ENCODE data around the gene TRIM26.

Gene TRIM26

DNA sequence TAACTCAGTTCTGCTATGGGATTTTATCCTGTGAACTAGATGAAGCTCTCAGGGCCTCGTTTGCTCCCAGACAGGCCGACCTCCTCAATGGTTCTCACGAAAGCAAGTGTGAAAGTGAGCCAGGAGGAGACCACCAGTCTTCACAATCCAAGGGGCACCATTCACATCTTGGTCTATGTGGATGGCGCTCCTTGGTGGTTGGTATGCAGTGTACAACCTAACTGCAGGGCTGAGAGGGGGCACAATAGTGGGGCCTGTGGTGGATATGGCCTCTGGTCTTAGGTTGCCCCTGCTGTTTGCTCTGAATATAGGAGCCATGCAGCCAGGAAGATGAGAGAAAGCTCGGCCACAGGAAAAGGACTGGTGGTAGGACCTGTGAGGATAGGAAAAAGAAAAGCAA lies 24.7 kb downstream of the TRIM26 start:
- H3K36me3 ChIP-seq (ENCODE audit: insufficient read depth, low read length) = peaks cover 55% of the 10 kb centered on the region

DNA sequence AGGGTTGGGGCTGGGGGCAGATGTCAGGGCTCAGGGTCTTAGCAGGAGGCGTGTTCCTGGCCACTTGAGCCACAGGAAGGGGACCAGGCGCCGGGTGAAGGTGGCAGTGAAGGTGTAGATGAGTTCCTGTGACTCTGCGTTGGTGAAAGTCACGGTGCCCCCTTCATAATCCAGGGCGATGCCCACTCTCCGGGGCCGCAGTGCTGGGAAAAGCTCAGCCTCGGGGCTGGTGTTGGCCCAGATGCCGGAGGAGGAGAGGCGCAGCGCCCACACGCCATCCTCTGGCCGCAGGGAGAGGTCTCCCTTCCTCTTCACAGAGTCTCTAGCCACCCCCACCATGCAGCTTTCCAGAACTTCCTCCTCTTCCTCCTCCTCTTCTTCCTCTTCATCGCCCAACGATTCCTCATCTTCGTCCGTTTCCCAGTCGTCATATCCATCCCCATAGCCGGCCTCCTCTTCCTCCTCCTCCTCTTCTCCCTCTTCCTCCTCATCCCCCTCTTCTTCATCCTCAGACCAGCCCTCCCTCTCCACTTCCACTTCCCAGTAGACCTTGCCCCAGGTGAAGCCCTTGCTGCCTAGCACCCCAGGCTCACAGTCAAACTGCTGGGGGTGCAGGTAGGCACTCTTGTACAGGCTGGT lies 27.2 kb downstream of the TRIM26 start:
- Histone ChIP-seq H3K4me3 (ENCODE audit: low read length) (no peak overlapping the region), H3K9ac (ENCODE audit: low read depth, low read length) (no peak overlapping the region), H3K4me2 (ENCODE audit: low read length) (no peak overlapping the region), H3K27me3 (ENCODE audit: control insufficient read depth, insufficient read depth, low read length) (no peaks in the 10 kb centered on the region), H3K9me3 (replicated peaks; ENCODE audit: low read length) (peaks cover 5% of the 10 kb centered on the region), H3K36me3 (ENCODE audit: insufficient read depth, low read length) (peaks cover 51% of the 10 kb centered on the region), H3K4me1 (ENCODE audit: control insufficient read depth, insufficient read depth, low read length) (no peaks in the 10 kb centered on the region)

More for the DNA sequence above, 24.7 kb downstream of the TRIM26 start:
- Histone ChIP-seq H3K4me3 (ENCODE audit: low read length) (no peak overlapping the region), H3K9ac (ENCODE audit: low read depth, low read length) (no peak overlapping the region), H3K4me1 (ENCODE audit: control insufficient read depth, insufficient read depth, low read length) (no peaks in the 10 kb centered on the region), H3K27me3 (ENCODE audit: control insufficient read depth, insufficient read depth, low read length) (no peaks in the 10 kb centered on the region), H3K9me3 (replicated peaks; ENCODE audit: low read length) (no peaks in the 10 kb centered on the region), H3K4me2 (ENCODE audit: low read length) (no peak overlapping the region)

DNA sequence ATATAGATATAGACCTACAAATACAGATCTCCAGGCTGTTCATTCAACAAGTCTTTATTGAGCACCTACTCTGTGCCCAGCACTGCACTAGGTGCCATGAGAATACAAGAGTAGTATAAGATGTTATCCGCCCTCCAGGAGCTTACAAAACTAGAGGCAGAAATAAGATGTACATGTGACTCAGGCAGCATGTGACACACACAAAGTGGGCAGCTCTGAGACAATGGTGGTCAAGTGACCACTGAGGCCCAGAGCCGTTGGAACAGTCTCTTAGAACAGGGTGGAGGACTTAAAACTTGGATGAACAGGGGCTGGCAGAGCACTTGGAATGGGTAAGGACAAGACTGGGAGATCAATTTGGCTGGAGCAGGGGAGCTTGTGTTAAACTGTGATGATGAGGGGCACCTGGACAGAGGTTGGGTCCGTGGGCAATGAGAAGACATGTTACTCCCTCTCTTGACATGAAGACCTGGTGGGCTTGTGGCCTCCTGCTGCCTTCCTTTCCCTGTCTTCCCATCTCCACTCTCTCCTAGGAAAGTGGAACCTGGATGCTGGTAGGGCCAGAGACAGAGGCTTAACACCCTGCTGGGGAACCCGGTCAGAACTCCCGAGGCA lies 28.7 kb downstream of the TRIM26 start:
- no peaks in the 10 kb centered on the region for H3K4me1 ChIP-seq (ENCODE audit: control insufficient read depth, insufficient read depth, low read length)

DNA sequence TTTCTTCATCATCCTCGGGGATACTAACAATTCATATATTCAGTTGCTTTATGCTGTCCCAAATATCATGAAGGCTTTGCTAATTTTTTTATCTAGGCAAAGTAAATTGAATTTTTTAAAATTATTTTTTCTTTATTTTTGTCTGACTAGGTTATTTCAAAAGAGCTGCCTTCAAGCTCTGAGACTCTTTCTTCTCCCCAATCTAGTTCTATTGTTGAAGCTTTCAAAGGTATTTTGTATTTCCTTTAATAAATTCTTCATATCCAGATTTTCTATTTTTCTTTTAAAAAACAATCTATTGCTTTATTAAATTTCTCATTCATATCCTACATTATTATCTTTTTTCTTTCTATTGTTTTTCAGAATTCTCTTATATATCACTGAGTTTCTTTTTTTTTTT lies 33.1 kb downstream of the TRIM26 start:
- Histone ChIP-seq H3K4me3 (ENCODE audit: low read length) (no peak overlapping the region), H3K36me3 (ENCODE audit: insufficient read depth, low read length) (peaks cover 3% of the 10 kb centered on the region), H3K4me2 (ENCODE audit: low read length) (no peak overlapping the region), H3K9me3 (replicated peaks; ENCODE audit: low read length) (peaks cover 11% of the 10 kb centered on the region), H3K4me1 (ENCODE audit: control insufficient read depth, insufficient read depth, low read length) (no peaks in the 10 kb centered on the region), H3K27me3 (ENCODE audit: control insufficient read depth, insufficient read depth, low read length) (peaks cover 35% of the 10 kb centered on the region), H3K9ac (ENCODE audit: low read depth, low read length) (no peak overlapping the region)

More for the DNA sequence above, 28.7 kb downstream of the TRIM26 start:
- H3K9me3 ChIP-seq (replicated peaks; ENCODE audit: low read length) = peaks cover 10% of the 10 kb centered on the region
- no peak overlapping the region for H3K4me3 ChIP-seq (ENCODE audit: low read length)
- peaks cover 4% of the 10 kb centered on the region for H3K27me3 ChIP-seq (ENCODE audit: control insufficient read depth, insufficient read depth, low read length)
- H3K4me2 ChIP-seq (ENCODE audit: low read length) = no peak overlapping the region
- no peak overlapping the region for H3K9ac ChIP-seq (ENCODE audit: low read depth, low read length)
- peaks cover 37% of the 10 kb centered on the region for H3K36me3 ChIP-seq (ENCODE audit: insufficient read depth, low read length)

DNA sequence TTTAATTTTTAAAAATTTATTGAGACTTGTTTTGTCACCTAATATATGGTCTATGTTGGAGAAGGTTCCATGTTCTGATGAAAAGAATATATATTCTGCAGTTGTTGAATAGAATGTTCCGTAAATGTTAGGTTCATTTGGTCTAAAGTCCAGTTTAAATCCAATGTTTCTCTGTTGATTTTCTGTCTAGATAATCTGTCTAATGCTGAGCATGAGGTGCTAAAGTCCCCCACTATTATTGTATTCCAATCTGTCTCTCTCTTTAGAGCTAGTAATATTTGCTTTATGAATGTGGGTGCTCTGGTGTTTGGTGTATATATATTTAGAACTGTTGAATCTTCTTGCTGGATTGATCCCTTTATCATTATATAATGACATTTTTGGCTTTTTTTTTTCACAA lies 34.4 kb downstream of the TRIM26 start:
- Histone ChIP-seq H3K4me3 (ENCODE audit: low read length) (no peak overlapping the region), H3K27me3 (ENCODE audit: control insufficient read depth, insufficient read depth, low read length) (peaks cover 48% of the 10 kb centered on the region), H3K4me2 (ENCODE audit: low read length) (no peak overlapping the region), H3K36me3 (ENCODE audit: insufficient read depth, low read length) (no peaks in the 10 kb centered on the region), H3K4me1 (ENCODE audit: control insufficient read depth, insufficient read depth, low read length) (no peaks in the 10 kb centered on the region), H3K9me3 (replicated peaks; ENCODE audit: low read length) (peaks cover 11% of the 10 kb centered on the region), H3K9ac (ENCODE audit: low read depth, low read length) (no peak overlapping the region)

DNA sequence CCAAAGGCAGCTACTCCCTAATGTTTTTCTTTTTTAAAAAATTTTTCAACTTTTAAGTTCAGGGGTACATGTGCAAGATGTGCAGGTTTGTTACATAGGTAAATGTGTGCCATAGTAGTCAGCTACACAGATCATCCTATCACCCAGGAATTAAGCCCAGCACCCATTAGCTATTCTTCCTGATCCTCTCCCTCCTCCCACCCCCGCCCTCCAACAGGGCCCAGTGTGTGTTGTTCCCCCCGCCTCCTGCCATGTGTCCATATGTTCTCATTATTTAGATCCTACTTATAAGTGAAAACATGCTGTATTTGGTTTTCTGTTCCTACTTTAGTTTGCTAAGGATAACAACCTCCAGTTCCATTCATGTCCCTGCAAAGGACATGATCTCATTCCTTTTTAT lies 37.4 kb downstream of the TRIM26 start:
- H3K9ac ChIP-seq (ENCODE audit: low read depth, low read length) = no peak overlapping the region
- peaks cover 5% of the 10 kb centered on the region for H3K9me3 ChIP-seq (replicated peaks; ENCODE audit: low read length)
- H3K4me1 ChIP-seq (ENCODE audit: control insufficient read depth, insufficient read depth, low read length) = peaks cover 5% of the 10 kb centered on the region
- H3K36me3 ChIP-seq (ENCODE audit: insufficient read depth, low read length) = no peaks in the 10 kb centered on the region
- H3K27me3 ChIP-seq (ENCODE audit: control insufficient read depth, insufficient read depth, low read length) = peaks cover 75% of the 10 kb centered on the region
- no peak overlapping the region for H3K4me2 ChIP-seq (ENCODE audit: low read length)
- no peak overlapping the region for H3K4me3 ChIP-seq (ENCODE audit: low read length)

DNA sequence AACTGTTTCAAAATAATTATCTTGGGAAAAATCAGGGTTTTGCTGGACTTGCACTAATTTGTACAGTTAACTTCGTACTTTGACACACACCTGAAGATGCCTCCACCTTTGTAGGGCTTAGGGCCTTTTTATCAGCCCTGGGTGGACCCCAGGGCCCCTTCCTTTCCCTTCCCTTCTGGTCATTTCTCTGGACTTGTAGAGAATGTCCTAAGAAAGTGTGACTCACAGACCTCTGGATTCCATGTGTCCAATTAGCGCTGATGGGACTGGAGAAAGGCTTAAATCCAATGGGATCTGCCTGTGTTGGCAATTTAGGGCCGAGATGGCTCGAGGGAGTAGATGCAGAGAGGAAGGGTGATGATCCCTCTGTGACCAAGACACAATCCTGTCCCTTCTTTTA lies 40.5 kb downstream of the TRIM26 start:
- H3K4me2 ChIP-seq (ENCODE audit: low read length) = no peak overlapping the region
- H3K27me3 ChIP-seq (ENCODE audit: control insufficient read depth, insufficient read depth, low read length) = peaks cover 90% of the 10 kb centered on the region
- no peaks in the 10 kb centered on the region for H3K36me3 ChIP-seq (ENCODE audit: insufficient read depth, low read length)
- H3K9ac ChIP-seq (ENCODE audit: low read depth, low read length) = no peak overlapping the region
- peaks cover 5% of the 10 kb centered on the region for H3K4me1 ChIP-seq (ENCODE audit: control insufficient read depth, insufficient read depth, low read length)
- no peak overlapping the region for H3K4me3 ChIP-seq (ENCODE audit: low read length)
- H3K9me3 ChIP-seq (replicated peaks; ENCODE audit: low read length) = no peaks in the 10 kb centered on the region

DNA sequence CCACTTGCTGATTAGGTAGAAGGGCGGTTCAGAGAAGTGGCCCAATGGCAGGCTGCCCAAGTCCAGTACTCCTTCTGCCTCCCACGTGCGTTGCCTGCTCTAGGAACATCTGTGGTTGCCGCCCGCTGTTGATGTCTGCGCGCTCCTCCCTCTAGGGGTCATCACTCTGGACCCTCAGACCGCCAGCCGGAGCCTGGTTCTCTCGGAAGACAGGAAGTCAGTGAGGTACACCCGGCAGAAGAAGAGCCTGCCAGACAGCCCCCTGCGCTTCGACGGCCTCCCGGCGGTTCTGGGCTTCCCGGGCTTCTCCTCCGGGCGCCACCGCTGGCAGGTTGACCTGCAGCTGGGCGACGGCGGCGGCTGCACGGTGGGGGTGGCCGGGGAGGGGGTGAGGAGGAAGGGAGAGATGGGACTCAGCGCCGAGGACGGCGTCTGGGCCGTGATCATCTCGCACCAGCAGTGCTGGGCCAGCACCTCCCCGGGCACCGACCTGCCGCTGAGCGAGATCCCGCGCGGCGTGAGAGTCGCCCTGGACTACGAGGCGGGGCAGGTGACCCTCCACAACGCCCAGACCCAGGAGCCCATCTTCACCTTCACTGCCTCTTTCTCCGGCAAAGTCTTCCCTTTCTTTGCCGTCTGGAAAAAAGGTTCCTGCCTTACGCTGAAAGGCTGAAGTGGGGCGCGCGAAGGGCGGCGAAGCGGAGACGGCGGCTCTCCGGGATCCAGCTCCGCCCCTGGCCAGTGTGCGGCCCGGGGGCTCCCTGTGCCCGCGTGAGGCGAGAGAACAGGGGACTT lies 41.3 kb downstream of the TRIM26 start:
- no peak overlapping the region for H3K4me3 ChIP-seq (ENCODE audit: low read length)
- peaks cover 5% of the 10 kb centered on the region for H3K4me1 ChIP-seq (ENCODE audit: control insufficient read depth, insufficient read depth, low read length)
- no peaks in the 10 kb centered on the region for H3K36me3 ChIP-seq (ENCODE audit: insufficient read depth, low read length)
- no peak overlapping the region for H3K9ac ChIP-seq (ENCODE audit: low read depth, low read length)
- H3K9me3 ChIP-seq (replicated peaks; ENCODE audit: low read length) = no peaks in the 10 kb centered on the region
- peaks cover 90% of the 10 kb centered on the region for H3K27me3 ChIP-seq (ENCODE audit: control insufficient read depth, insufficient read depth, low read length)
- H3K4me2 ChIP-seq (ENCODE audit: low read length) = peak overlapping the region; percentile 30

DNA sequence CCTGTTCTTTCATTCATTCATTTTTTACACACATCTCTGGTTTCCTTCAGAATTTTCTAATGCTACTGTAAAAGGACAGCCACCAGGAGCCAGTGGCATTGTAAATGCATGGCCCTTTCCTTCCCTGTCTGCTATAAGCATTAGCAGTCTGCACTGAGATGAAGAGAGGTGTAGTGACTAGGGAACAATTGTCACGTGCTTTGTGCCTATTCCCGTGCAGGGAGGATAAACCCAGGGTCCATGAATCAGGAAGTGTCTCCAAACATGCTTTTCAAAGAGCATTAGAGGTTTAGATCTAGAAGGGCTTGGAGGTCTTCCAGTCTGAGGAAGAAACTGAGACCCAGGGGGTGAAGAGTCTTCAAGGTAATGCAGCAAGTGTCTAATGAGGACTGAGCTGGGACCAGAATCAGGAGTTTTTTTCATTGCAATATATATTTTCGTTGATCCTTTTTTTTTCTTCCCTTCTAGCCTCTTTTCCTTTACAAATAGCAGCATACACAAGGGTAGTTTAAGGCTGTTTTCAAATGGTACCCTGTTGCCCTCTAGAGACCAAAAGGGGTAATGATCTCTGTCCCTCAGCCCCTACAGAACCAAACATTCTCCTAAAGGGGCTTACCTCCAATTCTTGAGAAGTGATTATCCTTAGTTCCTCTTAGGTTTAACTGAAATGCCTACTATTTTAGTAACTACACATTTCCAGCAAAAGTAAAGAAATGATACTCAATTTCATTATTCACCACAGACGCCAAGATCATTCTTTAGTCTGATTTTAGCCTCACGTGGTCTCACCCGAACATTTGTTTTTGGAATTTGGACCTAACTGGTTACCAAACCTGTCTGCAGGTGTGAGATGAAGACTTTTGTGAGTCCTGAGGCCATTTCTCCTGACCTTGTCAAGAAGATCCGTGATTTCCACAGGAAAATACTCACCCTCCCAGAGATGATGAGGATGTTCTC lies 43.3 kb downstream of the TRIM26 start:
- Histone ChIP-seq H3K9ac (ENCODE audit: low read depth, low read length) (no peak overlapping the region), H3K4me1 (ENCODE audit: control insufficient read depth, insufficient read depth, low read length) (peaks cover 5% of the 10 kb centered on the region), H3K27me3 (ENCODE audit: control insufficient read depth, insufficient read depth, low read length) (peaks cover 79% of the 10 kb centered on the region)

DNA sequence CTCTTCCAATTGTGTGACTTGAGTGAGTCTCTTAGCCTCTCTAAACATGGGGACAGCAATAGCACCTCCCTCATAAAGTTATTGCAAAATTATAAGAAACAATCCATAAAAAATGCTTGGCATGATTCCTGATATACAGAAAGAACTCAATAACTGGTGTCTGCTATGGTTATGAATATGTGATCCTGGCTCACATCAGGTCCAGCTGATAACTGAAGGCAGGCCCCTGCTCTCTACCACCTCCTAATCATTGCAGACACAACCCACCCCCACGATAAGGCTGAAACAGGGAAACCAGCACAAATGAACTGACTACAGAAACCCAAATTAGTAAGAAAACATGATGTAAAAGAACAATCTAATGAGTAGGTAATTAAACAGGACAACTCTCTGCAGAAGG lies 44.5 kb downstream of the TRIM26 start:
- H3K36me3 ChIP-seq (ENCODE audit: insufficient read depth, low read length) = no peaks in the 10 kb centered on the region
- no peak overlapping the region for H3K9ac ChIP-seq (ENCODE audit: low read depth, low read length)
- H3K27me3 ChIP-seq (ENCODE audit: control insufficient read depth, insufficient read depth, low read length) = peaks cover 76% of the 10 kb centered on the region
- H3K4me3 ChIP-seq (ENCODE audit: low read length) = no peak overlapping the region
- H3K4me1 ChIP-seq (ENCODE audit: control insufficient read depth, insufficient read depth, low read length) = peaks cover 5% of the 10 kb centered on the region
- no peaks in the 10 kb centered on the region for H3K9me3 ChIP-seq (replicated peaks; ENCODE audit: low read length)
- no peak overlapping the region for H3K4me2 ChIP-seq (ENCODE audit: low read length)

More for the DNA sequence above, 43.3 kb downstream of the TRIM26 start:
- Histone ChIP-seq H3K36me3 (ENCODE audit: insufficient read depth, low read length) (no peaks in the 10 kb centered on the region), H3K4me3 (ENCODE audit: low read length) (no peak overlapping the region), H3K4me2 (ENCODE audit: low read length) (no peak overlapping the region), H3K9me3 (replicated peaks; ENCODE audit: low read length) (no peaks in the 10 kb centered on the region)

DNA sequence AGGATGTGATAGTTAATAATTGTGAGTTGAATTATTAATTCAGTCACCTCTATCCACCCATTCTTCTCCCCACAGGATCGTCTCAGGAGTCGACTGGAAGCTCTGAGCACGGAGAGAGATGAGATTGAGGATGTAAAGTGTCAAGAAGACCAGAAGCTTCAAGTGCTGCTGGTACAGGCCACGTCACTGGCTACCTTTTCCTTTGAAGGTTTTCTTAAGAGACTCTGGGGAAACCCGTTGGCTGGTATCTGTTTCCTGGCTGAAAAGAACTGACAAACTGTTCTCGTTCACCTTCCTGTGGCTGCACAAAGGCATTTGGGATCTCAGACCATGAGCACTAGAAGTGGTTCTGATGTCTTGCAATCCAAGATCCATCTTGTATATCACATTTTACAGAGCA lies 46.1 kb downstream of the TRIM26 start:
- H3K9ac ChIP-seq (ENCODE audit: low read depth, low read length) = no peak overlapping the region
- no peak overlapping the region for H3K4me3 ChIP-seq (ENCODE audit: low read length)
- peaks cover 5% of the 10 kb centered on the region for H3K4me1 ChIP-seq (ENCODE audit: control insufficient read depth, insufficient read depth, low read length)
- no peaks in the 10 kb centered on the region for H3K9me3 ChIP-seq (replicated peaks; ENCODE audit: low read length)
- H3K27me3 ChIP-seq (ENCODE audit: control insufficient read depth, insufficient read depth, low read length) = peaks cover 72% of the 10 kb centered on the region
- no peak overlapping the region for H3K4me2 ChIP-seq (ENCODE audit: low read length)
- H3K36me3 ChIP-seq (ENCODE audit: insufficient read depth, low read length) = no peaks in the 10 kb centered on the region
